HG03575 (cell line): ENCODE measurements around the gene DHDH.

Experiments
- ATAC-seq: cut with Tn5 transposase; IDR thresholded peaks from one replicate; pipeline ENCODE4 v1.9.1; 2021; ENCODE audit not compliant: unreplicated experiment, insufficient number of reproducible peaks, low FRiP score; ENCODE audit errors: extremely low read depth

The DHDH gene

GRCh38 chr19:48963371-48964204 lies 30.1 kb downstream of the DHDH start:
- ATAC-seq: no peak

GRCh38 chr19:48964205-48965039 lies 30.9 kb downstream of the DHDH start:
- ATAC-seq: no peak

GRCh38 chr19:48965040-48965805 lies 31.7 kb downstream of the DHDH start, which contains the start of gene FTL:
TSS of gene FTL (plus strand) at chr19:48965309. CDS start at chr19:48965508, 199 bp downstream.
- no peak for ATAC-seq

GRCh38 chr19:48965806-48966540 lies 32.5 kb downstream of the DHDH start:
- ATAC-seq: no peak

- ATAC-seq: no peak
These were observed 33.2 kb downstream of the DHDH start for GRCh38 chr19:48966541-48967345.

GRCh38 chr19:48967346-48968178 lies 34.1 kb downstream of the DHDH start:
- no peak for ATAC-seq

GRCh38 chr19:48968179-48968661 lies 34.7 kb downstream of the DHDH start:
- ATAC-seq: no peak

GRCh38 chr19:48968813-48969218 lies 35.3 kb downstream of the DHDH start:
- no peak for ATAC-seq

- ATAC-seq: no peak
These were observed 36.0 kb downstream of the DHDH start for GRCh38 chr19:48969276-48970138.

- no peak for ATAC-seq
These were observed 36.8 kb downstream of the DHDH start for GRCh38 chr19:48970139-48970766.

GRCh38 chr19:48970923-48971395 lies 37.5 kb downstream of the DHDH start:
- ATAC-seq: no peak

GRCh38 chr19:48975947-48976847 lies 42.7 kb downstream of the DHDH start:
- no peak for ATAC-seq

GRCh38 chr19:48977061-48977460 lies 43.6 kb downstream of the DHDH start:
- no peak for ATAC-seq

- no peak for ATAC-seq
These were observed 48.8 kb downstream of the DHDH start for GRCh38 chr19:48982280-48982679.

GRCh38 chr19:48985711-48986110 lies 52.2 kb downstream of the DHDH start:
- no peak for ATAC-seq
